Fibroblast of the conjunctiva (primary cell): Measurements from ENCODE around the gene SLC43A1.

ENCODE experiments used
- DNase-seq: peaks from one replicate; pipeline ENCODE4 v3.0.0-alpha.2; 2010; ENCODE audit warnings: low read depth

The SLC43A1 gene

DNA sequence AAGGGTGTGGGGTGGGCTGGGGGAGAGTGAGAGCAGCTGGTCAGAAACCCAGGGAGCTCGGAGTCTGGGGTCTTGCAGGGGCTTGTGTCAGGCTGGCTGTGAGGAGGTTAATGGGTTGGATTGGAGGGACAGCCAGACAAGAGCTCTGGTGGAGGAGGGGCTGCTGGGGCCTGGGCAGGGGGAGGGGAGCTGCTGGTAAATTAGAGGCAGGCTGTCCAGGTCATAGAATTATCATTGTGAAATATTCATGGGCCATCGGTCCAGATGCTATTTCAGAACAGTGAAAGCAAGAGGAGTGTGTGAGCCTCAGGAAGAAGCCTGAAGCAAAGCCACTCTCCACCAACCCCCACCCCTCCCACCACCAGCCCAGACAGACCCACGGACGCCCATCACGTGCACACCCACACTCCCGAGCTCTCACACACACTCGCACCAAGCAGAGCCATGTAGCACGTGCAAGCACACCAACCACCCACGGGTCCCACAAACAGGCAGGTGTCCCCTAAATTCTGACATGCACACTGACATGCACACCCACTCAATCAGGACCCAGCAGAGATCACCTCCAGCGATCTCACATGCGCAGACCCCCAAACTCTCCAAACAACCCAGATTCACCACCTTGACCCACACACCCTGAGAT lies 36.4 kb downstream of the SLC43A1 start:
- DNase-seq = no peak

DNA sequence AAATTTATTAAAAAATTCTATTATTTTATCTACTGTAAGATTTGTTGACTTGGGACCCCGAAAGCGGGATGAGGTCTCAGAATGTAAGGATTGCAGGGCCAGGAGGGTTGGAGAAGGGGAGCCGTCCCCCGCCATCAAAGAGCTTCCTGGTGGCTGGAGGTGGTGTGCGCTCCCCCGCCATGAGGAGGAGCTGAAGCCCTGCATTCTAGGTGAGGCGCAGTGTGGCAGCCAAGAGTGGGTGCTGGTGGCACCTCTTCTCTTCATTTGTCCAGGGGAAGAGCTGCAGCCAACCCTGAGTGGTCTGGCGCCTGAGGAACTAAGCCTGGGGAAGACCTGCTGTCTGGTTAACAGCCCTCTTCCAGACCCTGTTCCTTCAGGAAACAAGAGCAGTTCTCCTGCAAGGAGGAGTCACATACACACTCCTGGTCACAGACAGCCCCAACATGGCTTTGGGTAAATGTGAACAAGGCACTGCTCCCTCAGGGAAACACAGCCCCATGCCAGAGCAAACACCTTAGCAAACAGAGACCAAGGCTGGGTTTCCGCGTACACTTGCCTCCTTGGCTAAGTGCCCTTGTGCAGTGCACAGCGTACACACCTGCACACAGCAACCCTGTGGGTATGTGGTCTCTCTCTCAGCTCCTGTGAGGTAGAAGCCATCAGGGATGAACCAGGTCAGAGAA lies 37.9 kb downstream of the SLC43A1 start:
- no peak for DNase-seq

DNA sequence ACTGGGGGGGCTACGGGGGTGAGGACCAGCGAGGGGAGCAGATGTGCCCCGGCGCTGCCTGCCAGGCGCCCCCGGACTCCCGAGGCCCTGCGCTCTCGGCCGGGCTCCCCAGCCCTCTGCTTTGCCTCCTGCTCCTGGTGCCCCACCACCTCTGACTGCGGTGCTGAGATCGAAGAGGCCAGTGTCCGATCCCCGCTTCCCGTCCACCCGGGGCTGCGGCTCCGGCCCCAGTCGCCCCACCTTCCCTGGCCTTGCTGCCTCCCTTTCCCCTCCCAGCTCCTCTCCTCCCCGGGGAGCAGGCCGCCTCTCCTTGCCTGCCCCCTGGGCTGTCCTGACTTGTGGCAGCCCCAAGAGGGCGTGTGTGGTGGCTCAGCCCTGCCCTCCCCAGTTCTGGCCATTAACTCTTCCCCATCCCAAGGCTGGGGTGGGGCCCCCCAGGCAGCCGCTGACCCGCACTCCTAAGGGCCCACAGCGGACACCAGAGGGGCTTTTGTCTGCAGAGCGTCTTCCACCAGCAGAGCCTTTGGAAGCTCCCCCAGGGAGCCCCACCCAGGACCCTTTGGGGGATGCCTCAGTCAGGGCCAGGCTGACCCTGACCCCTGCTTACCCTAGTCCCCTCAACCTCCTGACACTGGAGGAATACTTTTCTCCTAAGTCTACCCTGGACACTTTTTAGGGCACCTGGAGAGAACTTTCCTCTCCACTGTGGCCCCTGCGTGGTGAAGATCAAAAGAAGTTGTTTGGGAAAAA lies 38.6 kb downstream of the SLC43A1 start:
- DNase-seq = no peak

DNA sequence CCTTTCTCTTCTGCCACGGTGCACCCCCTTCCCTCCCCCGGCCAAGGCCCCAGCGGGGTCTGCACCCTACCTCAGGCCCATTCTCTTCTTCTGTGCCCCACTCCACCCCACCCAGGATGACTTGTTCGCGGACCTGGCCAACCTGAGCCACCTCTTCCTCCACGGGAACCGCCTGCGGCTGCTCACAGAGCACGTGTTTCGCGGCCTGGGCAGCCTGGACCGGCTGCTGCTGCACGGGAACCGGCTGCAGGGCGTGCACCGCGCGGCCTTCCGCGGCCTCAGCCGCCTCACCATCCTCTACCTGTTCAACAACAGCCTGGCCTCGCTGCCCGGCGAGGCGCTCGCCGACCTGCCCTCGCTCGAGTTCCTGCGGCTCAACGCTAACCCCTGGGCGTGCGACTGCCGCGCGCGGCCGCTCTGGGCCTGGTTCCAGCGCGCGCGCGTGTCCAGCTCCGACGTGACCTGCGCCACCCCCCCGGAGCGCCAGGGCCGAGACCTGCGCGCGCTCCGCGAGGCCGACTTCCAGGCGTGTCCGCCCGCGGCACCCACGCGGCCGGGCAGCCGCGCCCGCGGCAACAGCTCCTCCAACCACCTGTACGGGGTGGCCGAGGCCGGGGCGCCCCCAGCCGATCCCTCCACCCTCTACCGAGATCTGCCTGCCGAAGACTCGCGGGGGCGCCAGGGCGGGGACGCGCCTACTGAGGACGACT lies 39.3 kb downstream of the SLC43A1 start:
- no peak for DNase-seq

DNA sequence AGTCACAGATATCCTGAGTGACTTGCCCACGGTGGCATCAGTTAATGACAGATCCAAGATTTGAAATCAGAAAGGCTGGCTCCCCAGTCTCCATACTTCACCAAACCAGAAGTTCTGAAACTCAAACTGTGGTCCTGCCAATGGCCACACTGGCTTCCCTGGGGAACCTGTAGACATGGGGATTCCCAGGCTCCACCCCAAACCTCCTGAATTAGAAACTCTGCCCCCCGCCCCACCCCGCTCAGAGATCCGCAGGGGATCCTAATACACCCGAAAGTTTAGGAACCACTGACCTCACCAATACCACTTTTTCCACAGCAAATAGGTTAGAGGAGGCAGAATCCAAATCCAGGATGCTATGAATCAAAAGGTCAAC lies 39.8 kb downstream of the SLC43A1 start:
- DNase-seq = no peak

GRCh38 chr11:57475191-57475590 lies 40.3 kb downstream of the SLC43A1 start:
- no peak for DNase-seq

DNA sequence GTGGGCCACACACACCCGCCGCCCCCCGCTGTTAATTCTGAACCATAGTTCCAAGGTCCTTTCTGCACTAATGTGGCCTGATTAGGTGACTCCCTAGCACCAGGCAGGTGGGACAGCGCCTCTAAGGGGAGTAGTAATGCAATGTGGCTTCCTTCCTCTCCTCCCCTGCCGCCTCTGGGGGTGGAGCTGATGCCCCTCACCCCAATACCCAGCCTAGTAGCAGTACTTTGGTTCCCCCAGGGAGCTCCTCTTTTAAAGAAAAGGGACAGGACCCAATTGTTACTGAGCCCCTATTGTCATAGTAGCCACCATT lies 40.7 kb downstream of the SLC43A1 start:
- no peak for DNase-seq

GRCh38 chr11:57474017-57474802 lies 41.3 kb downstream of the SLC43A1 start:
- DNase-seq = no peak

DNA sequence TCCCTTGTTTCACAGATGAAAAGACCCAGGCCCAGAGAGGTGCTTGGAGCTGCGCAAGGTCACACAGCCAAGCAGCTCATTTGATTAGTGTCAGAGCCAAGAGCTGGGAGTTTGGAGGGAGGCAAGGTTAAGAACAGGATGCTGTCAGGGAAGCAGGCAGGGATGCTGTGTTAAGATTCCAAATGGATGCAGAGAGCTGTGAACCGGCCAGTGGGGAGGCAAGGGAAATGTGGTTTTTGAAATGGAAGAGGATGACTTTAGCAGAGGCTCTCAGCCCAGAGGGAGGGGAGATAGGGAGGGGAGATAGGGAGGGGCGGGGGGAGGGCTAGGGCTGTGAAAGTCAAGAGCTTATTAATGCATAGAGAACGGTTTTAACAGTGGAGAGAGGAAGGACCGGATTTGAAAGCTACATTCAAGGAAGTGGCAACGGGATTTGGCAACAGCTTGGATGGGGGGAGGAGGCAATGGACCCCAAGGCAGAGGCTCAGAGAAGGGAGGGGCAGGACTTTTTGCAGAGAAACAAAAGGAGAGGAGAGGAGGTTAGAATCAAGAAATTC lies 42.1 kb downstream of the SLC43A1 start:
- DNase-seq = no peak

- DNase-seq = no peak
Measured at GRCh38 chr11:57471496-57471895, 44.0 kb downstream of the SLC43A1 start.

- no peak for DNase-seq
Measured at GRCh38 chr11:57469268-57469667, 46.2 kb downstream of the SLC43A1 start.

DNA sequence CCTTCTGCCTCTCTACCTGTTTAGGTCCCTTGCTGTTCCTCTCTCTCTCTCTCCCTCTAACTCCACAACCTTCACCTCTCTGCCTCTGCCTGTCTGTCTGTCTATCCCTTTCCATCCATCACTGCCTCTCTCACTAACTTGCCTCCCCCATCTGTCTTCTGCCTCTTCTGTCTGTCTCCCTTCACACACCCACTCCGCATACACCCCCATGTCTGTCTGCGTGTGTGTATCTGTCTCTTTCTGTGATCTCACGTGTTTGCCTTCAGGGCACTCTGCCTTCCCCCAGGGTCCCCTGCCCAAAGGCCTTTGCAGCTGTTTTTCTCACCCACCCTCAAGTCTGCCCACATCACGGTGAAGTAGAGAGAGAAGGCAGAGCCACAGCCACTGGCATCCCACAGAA lies 47.2 kb downstream of the SLC43A1 start:
- DNase-seq = no peak

DNA sequence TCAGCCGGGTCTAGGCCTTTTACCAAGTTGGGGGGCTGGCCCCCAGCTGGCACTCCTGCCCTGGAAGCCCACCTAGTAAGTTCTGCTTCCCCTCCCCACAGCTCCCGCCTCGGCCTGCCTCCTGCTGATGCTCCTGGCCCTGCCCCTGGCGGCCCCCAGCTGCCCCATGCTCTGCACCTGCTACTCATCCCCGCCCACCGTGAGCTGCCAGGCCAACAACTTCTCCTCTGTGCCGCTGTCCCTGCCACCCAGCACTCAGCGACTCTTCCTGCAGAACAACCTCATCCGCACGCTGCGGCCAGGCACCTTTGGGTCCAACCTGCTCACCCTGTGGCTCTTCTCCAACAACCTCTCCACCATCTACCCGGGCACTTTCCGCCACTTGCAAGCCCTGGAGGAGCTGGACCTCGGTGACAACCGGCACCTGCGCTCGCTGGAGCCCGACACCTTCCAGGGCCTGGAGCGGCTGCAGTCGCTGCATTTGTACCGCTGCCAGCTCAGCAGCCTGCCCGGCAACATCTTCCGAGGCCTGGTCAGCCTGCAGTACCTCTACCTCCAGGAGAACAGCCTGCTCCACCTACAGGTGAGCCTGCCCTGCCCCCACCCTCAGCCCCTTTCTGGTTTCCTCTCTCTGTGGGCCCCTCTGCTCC lies 47.9 kb downstream of the SLC43A1 start:
- no peak for DNase-seq

GRCh38 chr11:57466680-57467079 lies 48.8 kb downstream of the SLC43A1 start:
- no peak for DNase-seq

DNA sequence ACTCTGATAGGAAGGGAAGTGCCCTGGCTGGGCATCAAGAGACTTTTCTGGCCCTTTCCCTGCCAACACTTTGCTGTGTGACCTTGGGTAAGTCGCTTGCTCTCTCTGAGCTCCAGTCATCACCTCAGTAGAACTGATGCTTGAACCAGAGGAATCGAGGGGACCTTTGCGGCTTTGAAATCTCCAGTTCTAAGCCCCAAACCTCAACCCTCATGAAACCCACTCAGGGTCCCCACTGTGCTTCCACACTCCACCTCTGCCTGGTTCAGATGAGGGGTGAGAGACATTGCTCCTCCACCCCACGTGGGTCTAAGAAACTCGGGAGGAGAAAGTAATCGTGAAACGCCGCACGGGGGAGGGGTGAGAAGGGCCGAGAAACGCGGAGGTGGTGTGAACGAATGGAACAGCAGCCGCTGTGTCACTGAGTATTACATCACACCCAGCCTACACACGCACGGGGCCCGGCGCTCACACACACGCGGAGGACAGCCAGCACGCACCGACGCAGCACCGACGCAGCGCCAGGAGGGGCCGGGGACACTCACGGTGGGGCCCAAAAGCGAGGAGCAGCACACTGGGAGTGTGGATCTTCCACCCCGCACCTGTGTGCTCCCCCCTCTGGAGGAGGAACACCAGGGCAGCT lies 50.8 kb downstream of the SLC43A1 start:
- no peak for DNase-seq

- no peak for DNase-seq
Measured at GRCh38 chr11:57463671-57464538, 51.6 kb downstream of the SLC43A1 start.

GRCh38 chr11:57462597-57462996 lies 52.9 kb downstream of the SLC43A1 start:
- DNase-seq = no peak

DNA sequence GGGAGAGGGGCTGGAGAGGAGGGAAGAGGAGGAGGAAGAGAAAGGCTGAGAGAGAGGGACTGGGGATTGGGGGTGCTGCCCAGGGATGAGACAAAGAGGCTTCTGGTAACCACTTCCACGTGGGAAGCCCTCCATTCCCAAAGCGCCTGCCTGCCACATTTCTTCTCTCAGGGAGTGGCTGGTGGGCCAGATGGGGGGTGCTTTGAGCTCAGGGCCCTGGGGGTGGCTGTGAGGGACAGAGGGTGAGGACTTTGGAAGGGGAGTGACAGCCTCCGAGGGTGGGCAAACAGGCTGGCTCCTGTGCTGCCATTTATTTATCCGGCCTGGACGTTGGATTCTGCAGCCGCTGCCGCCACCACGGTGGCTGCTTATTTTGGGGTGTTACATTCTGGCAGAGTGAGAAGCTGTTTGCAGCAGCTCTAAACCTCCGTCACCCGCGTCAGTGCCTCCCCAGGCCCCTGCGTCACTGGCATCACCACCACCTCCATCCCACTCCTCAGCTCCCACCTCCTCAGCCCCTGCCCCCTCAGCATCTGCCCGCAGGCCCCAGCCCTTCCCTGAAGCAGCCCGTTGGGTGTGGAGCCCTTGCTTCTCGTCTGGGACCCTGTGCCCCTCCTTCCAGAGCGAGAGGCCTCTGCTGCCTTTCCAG lies 53.5 kb downstream of the SLC43A1 start:
- DNase-seq = no peak
